ENCODE measurements around the gene RSU1.

The RSU1 gene

GRCh38 chr10:16544099-16544498 is 273.1 kb downstream of the RSU1 start:
- Histone ChIP-seq H3K9ac (ENCODE audit: low read depth, low read length) (no peak overlapping the region), H3K36me3 (ENCODE audit: control insufficient read depth, insufficient read depth, low read length) (no peaks in the 10 kb centered on the region), H3K27me3 (ENCODE audit: control insufficient read depth, insufficient read depth, low read length) (no peaks in the 10 kb centered on the region), H3K4me1 (ENCODE audit: control insufficient read depth, insufficient read depth, low read length) (no peaks in the 10 kb centered on the region), H3K9me3 (ENCODE audit: control insufficient read depth, insufficient read depth, low read length) (no peaks in the 10 kb centered on the region), H3K4me3 (ENCODE audit: low read depth, low read length) (no peak overlapping the region)

Data from iPS-15b (cell line).